HFF-Myc (cell line): ENCODE results near the gene DSP.

ENCODE experiments used
- DNase-seq: peaks from one replicate; pipeline ENCODE4 v3.0.0-alpha.2; 2011; ENCODE audit warnings: low read depth; ENCODE audit errors: extremely low read depth
- H3K4me3 ChIP-seq: replicated peaks from 2 replicates; pipeline ENCODE4 v1.5.1; 2011; ENCODE audit warnings: low read depth, mild to moderate bottlenecking, control low read depth, low read length
- TF ChIP-seq, protein P1 (sequence below): IDR thresholded peaks from 2 replicates; pipeline ENCODE4 v1.5.1; 2012; ENCODE audit warnings: mild to moderate bottlenecking, low read depth, low read length, control low read depth; ENCODE audit errors: missing control alignments

DSP gene

GRCh38 chr6:7621761-7622160, 80.3 kb downstream of the DSP start:
- TF ChIP-seq, protein P1, sequence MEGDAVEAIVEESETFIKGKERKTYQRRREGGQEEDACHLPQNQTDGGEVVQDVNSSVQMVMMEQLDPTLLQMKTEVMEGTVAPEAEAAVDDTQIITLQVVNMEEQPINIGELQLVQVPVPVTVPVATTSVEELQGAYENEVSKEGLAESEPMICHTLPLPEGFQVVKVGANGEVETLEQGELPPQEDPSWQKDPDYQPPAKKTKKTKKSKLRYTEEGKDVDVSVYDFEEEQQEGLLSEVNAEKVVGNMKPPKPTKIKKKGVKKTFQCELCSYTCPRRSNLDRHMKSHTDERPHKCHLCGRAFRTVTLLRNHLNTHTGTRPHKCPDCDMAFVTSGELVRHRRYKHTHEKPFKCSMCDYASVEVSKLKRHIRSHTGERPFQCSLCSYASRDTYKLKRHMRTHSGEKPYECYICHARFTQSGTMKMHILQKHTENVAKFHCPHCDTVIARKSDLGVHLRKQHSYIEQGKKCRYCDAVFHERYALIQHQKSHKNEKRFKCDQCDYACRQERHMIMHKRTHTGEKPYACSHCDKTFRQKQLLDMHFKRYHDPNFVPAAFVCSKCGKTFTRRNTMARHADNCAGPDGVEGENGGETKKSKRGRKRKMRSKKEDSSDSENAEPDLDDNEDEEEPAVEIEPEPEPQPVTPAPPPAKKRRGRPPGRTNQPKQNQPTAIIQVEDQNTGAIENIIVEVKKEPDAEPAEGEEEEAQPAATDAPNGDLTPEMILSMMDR, result no peak
- DNase-seq, result no peak
- no peak overlapping the region for H3K4me3 ChIP-seq

DNA sequence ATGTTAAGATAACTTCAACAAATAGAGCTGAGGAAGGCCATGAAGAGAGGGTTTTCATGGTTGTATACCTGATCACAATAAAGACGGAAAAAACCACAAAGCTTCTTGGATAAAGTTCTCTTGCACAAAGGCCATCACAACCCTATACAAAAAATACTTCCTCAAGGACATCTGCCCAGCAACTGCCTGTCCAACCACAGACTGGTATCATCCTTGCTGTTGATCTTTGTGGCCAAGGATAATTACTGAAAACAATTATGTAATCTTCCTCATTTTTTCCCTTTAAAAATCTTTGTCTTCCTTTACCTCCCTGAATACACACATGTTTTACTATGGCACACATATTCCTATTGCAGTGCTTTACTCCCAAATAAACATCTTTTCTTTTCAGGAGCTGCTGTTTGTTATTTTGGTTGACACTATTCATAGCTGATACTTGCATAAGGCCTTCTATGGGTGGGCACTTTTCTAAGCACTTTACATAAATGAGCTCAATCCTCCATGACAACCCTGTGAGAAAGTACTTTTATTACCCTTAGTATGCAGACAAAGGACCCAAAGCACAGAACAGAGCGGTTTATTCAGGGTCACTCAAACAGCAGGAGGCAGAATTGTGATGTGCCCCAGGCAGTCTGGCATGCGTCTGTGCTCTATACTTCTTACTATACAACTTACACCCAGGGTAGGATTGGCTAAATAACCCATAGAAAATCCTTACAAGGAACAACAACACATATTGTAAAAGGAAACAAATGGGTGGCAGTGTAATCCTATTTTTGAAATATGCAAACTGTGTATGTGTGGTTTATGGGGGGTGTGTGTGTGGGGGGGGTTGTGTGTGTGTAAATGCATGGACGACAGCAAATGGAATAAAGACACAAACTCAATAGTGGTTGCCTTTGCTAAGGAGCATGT, 83.6 kb downstream of the DSP start:
- DNase-seq, result no peak
- TF ChIP-seq, protein P1, result no peak
- H3K4me3 ChIP-seq, result no peak overlapping the region

- DNase-seq, result no peak
- TF ChIP-seq, protein P1, result no peak
These were observed 87.0 kb downstream of the DSP start for GRCh38 chr6:7628479-7628878.

GRCh38 chr6:7628909-7629308, 87.4 kb downstream of the DSP start:
- no peak overlapping the region for H3K4me3 ChIP-seq
- TF ChIP-seq, protein P1, result no peak
- no peak for DNase-seq

More at GRCh38 chr6:7628479-7628878, 87.0 kb downstream of the DSP start:
- no peak overlapping the region for H3K4me3 ChIP-seq

DNA sequence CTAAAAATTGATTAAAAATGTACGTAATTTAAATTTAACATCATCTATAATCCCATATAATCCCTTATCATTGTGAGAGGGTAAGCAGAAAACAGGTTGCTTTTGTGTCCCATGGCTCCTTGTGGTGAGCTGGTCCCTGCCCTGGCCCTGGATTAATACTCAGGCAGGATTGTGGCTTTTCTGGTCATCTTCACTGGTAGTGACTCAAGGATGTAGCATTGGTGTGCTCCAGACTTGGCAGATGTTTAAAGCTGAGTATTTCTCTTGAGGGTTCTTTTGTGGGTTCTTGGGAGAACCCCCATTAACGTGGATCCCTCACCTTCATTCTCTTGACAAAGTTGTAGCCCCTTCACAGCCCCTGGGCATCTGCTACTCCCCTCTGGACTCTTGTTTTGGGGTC, 87.8 kb downstream of the DSP start:
- H3K4me3 ChIP-seq, result no peak overlapping the region
- TF ChIP-seq, protein P1, result no peak
- DNase-seq, result no peak

- DNase-seq, result no peak
- TF ChIP-seq, protein P1, result no peak
- H3K4me3 ChIP-seq, result no peak overlapping the region
These were observed 89.3 kb downstream of the DSP start for GRCh38 chr6:7630792-7631191.

DNA sequence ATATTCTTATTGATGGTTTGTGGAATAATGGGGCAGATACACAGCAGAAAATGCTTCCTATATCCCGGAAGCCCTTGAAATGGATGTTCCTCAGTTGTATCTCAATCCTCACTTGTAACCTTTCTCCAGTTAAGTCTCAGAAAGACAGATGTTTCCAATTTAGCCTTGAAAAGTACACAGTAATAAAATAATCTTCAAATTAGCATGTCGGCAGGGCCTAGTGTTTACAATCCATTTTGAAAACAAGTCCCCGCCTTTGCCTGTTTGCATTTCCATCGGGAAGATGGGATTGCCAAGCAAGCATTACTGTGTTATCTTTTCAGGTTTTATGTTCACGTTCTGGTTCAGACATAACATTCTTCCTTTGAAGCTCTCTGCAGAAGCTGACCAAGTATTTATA, 90.0 kb downstream of the DSP start:
- no peak for DNase-seq
- no peak overlapping the region for H3K4me3 ChIP-seq
- TF ChIP-seq, protein P1, result no peak
